GM23338 (cell line): Measurements from ENCODE around the gene C1orf198. TPM values are rescaled to one million over a fixed set of nuclear protein-coding genes. Genes with fewer than 3 reads are reported as not detected.

ENCODE experiments used
- ATAC-seq: fragments of 200-7000 bp; cut with Tn5 transposase; 3 replicates; pipeline ENCODE4 v1.9.1; 2020
- DNase-seq: peaks from one replicate; pipeline ENCODE4 v3.0.0-alpha.2; 2015; ENCODE audit warnings: low spot score
- H2AFZ ChIP-seq: fragments of 200-600 bp; sonication (generic); 2 replicates; pipeline ENCODE4 v1.8.0; 2016; ENCODE audit warnings: antibody characterized with exemption, mild to moderate bottlenecking, moderate library complexity
- H3F3A ChIP-seq: fragments of 200-600 bp; sonication (generic); replicated peaks from 2 replicates; pipeline ENCODE4 v1.8.0; 2017; ENCODE audit warnings: antibody characterized with exemption, mixed run types, low read depth
- H3K27ac ChIP-seq: fragments of 200-600 bp; sonication (generic); 2 replicates; pipeline ENCODE4 v1.6.1; 2016; ENCODE audit warnings: low read depth
- H3K27me3 ChIP-seq: fragments of 200-600 bp; sonication (generic); 2 replicates; pipeline ENCODE4 v1.8.0; 2016; ENCODE audit warnings: mild to moderate bottlenecking, mixed run types, moderate library complexity; ENCODE audit not compliant: insufficient read depth
- H3K36me3 ChIP-seq: fragments of 200-600 bp; sonication (generic); 2 replicates; pipeline ENCODE4 v1.8.0; 2016; ENCODE audit warnings: mild to moderate bottlenecking; ENCODE audit not compliant: insufficient read depth
- H3K4me1 ChIP-seq: fragments of 200-600 bp; sonication (generic); 2 replicates; pipeline ENCODE4 v1.8.0; 2016; ENCODE audit warnings: mild to moderate bottlenecking, moderate library complexity; ENCODE audit not compliant: insufficient read depth
- H3K4me2 ChIP-seq: fragments of 200-600 bp; sonication (generic); 2 replicates; pipeline ENCODE4 v1.7.1; 2017; ENCODE audit warnings: mixed run types
- H3K4me3 ChIP-seq: fragments of 200-600 bp; sonication (generic); 2 replicates; pipeline ENCODE4 v1.6.1; 2016; ENCODE audit warnings: mixed run types
- H3K79me2 ChIP-seq: fragments of 200-600 bp; sonication (generic); replicated peaks from 2 replicates; pipeline ENCODE4 v1.8.0; 2017; ENCODE audit warnings: mild to moderate bottlenecking; ENCODE audit not compliant: insufficient read depth
- H3K9me2 ChIP-seq: fragments of 200-600 bp; sonication (generic); 2 replicates; pipeline ENCODE4 v1.8.0; 2017; ENCODE audit not compliant: insufficient read depth
- H4K20me1 ChIP-seq: fragments of 200-600 bp; sonication (generic); replicated peaks from 2 replicates; pipeline ENCODE4 v1.8.0; 2017; ENCODE audit warnings: mild to moderate bottlenecking; ENCODE audit not compliant: insufficient read depth
- H3K27ac Mint-ChIP-seq: 2 replicates; pipeline ENCODE4 v1.8.0; 2020; ENCODE audit warnings: inconsistent platforms, mild to moderate bottlenecking, moderate library complexity, mixed read lengths
- H3K27me3 Mint-ChIP-seq: 3 replicates; pipeline ENCODE4 v1.8.0; 2022; ENCODE audit warnings: low read depth, mild to moderate bottlenecking, moderate library complexity, mixed read lengths, inconsistent platforms; ENCODE audit not compliant: insufficient read depth, poor library complexity
- H3K36me3 Mint-ChIP-seq: 3 replicates; pipeline ENCODE4 v1.8.0; 2021; ENCODE audit warnings: low read depth, mild to moderate bottlenecking, inconsistent platforms, moderate library complexity, mixed read lengths
- H3K4me1 Mint-ChIP-seq: 3 replicates; pipeline ENCODE4 v1.8.0; 2020; ENCODE audit warnings: mild to moderate bottlenecking, inconsistent platforms, mixed read lengths
- H3K4me3 Mint-ChIP-seq: 3 replicates; pipeline ENCODE4 v1.8.0; 2021; ENCODE audit warnings: moderate library complexity, mild to moderate bottlenecking, inconsistent platforms, mixed read lengths
- H3K9me3 Mint-ChIP-seq: 3 replicates; pipeline ENCODE4 v1.8.0; 2020; ENCODE audit warnings: moderate library complexity, mild to moderate bottlenecking, inconsistent platforms, mixed read lengths
- CREB1 ChIP-seq: fragments of 250-450 bp; sonication (Bioruptor Pico); IDR thresholded peaks from 2 replicates; pipeline ENCODE4 v1.5.0; 2020; ENCODE audit warnings: low read depth, mild to moderate bottlenecking, moderate library complexity
- CTCF ChIP-seq, 2 experiments: fragments of 200-600 bp in 1 of 2; sonication (generic) in 1 of 2; conservative IDR thresholded peaks; 2 replicates each; pipeline versions ENCODE4 v1.5.1 to v1.6.1; 2016 to 2017; ENCODE audit warnings: antibody characterized with exemption in 2 of 2, low read depth in 2 of 2, mild to moderate bottlenecking in 2 of 2, moderate library complexity in 1 of 2
- EZH2 ChIP-seq: fragments of 200-600 bp; sonication (generic); IDR thresholded peaks from one replicate; pipeline ENCODE4 v1.8.0; 2017; ENCODE audit warnings: antibody characterized with exemption, mild to moderate bottlenecking, low read depth; ENCODE audit not compliant: unreplicated experiment
- EZH2phosphoT487 ChIP-seq: fragments of 200-600 bp; sonication (generic); IDR thresholded peaks from one replicate; pipeline ENCODE4 v1.8.1; 2018; ENCODE audit warnings: antibody characterized with exemption; ENCODE audit not compliant: unreplicated experiment
- NANOG ChIP-seq: IDR thresholded peaks from 2 replicates; pipeline ENCODE4 v1.6.1; 2016; ENCODE audit warnings: antibody characterized with exemption, borderline replicate concordance
- STAT1 ChIP-seq: IDR thresholded peaks from one replicate; pipeline ENCODE4 v1.6.1; 2016; ENCODE audit warnings: antibody characterized with exemption; ENCODE audit not compliant: unreplicated experiment
- ZNF114 ChIP-seq: fragments of 250-450 bp; sonication (Bioruptor Pico); IDR thresholded peaks from 2 replicates; pipeline ENCODE4 v1.5.0; 2020; ENCODE audit warnings: mild to moderate bottlenecking, moderate library complexity
- ZNF331 ChIP-seq: fragments of 250-450 bp; sonication (Bioruptor Pico); IDR thresholded peaks from 2 replicates; pipeline ENCODE4 v1.5.0; 2020; ENCODE audit warnings: low read depth, mild to moderate bottlenecking, moderate library complexity
- polyA plus RNA-seq: library from polyadenylated mRNA; unstranded; fragments of >200 nt; fragmentation: Nextera tagmentation; extraction: Ambion mirVana; gene quantifications from 2 replicates; pipeline ENCODE4 v1.2.1, GENCODE V29; 2016
- total RNA-seq: library from RNA; depleted of rRNA; stranded (reverse); fragments of >200 nt; shearing (Covaris generic); gene quantifications from 2 replicates; pipeline ENCODE4 v1.2.3, GENCODE V29; 2014
- TF ChIP-seq, protein P1 (sequence below): IDR thresholded peaks from one replicate; pipeline ENCODE4 v1.6.1; 2018; ENCODE audit warnings: antibody characterized with exemption; ENCODE audit not compliant: unreplicated experiment
- TF ChIP-seq, protein P2 (sequence below): fragments of 250-450 bp; sonication (Bioruptor Pico); IDR thresholded peaks from 2 replicates; pipeline ENCODE4 v1.5.0; 2020; ENCODE audit warnings: mild to moderate bottlenecking, moderate library complexity
- TF ChIP-seq, protein P3 (sequence below): IDR thresholded peaks from 2 replicates; pipeline ENCODE4 v1.6.1; 2016; ENCODE audit warnings: antibody characterized with exemption

C1orf198 gene
- total and polyA plus RNA-seq, 2 experiments from 2014 or later = 14.9 to 46.6 TPM

DNA sequence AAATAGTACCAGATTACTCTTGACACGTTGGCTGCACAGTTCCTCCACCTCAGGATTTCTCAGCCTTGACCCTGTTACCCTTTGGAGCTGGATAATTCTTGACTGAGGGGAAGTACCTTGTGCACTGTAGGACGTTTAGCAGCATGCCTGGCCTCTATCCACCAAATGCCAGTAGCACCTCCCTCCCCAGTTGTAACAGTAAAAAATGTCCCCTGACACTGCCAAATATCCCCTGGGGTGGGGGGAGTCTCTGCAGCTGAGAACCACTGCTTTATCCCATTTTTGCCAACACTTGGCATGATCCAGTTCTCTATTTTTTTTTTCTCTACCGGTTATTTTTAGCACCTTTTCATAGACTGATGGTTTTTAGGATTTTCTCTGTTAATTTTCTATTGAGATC, 34.0 kb downstream of the C1orf198 start:
- H3K27ac Mint-ChIP-seq = no peak overlapping the region
- H2AFZ ChIP-seq = no peak overlapping the region
- DNase-seq (no peak), ATAC-seq (no peak)
- H3K4me3 ChIP-seq = no peak overlapping the region
- no peaks in the 10 kb centered on the region for H3K79me2 ChIP-seq
- no peak for TF ChIP-seq EZH2
- no peak for TF ChIP-seq CREB1 (CRISPR knock-in tag)
- TF ChIP-seq, protein P1, sequence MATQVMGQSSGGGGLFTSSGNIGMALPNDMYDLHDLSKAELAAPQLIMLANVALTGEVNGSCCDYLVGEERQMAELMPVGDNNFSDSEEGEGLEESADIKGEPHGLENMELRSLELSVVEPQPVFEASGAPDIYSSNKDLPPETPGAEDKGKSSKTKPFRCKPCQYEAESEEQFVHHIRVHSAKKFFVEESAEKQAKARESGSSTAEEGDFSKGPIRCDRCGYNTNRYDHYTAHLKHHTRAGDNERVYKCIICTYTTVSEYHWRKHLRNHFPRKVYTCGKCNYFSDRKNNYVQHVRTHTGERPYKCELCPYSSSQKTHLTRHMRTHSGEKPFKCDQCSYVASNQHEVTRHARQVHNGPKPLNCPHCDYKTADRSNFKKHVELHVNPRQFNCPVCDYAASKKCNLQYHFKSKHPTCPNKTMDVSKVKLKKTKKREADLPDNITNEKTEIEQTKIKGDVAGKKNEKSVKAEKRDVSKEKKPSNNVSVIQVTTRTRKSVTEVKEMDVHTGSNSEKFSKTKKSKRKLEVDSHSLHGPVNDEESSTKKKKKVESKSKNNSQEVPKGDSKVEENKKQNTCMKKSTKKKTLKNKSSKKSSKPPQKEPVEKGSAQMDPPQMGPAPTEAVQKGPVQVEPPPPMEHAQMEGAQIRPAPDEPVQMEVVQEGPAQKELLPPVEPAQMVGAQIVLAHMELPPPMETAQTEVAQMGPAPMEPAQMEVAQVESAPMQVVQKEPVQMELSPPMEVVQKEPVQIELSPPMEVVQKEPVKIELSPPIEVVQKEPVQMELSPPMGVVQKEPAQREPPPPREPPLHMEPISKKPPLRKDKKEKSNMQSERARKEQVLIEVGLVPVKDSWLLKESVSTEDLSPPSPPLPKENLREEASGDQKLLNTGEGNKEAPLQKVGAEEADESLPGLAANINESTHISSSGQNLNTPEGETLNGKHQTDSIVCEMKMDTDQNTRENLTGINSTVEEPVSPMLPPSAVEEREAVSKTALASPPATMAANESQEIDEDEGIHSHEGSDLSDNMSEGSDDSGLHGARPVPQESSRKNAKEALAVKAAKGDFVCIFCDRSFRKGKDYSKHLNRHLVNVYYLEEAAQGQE = no peak
- TF ChIP-seq CTCF (conservative IDR thresholded peaks at IDR 0.05; ENCODE audit: low read depth in 2 of 2) = no peak
- TF ChIP-seq, protein P2, sequence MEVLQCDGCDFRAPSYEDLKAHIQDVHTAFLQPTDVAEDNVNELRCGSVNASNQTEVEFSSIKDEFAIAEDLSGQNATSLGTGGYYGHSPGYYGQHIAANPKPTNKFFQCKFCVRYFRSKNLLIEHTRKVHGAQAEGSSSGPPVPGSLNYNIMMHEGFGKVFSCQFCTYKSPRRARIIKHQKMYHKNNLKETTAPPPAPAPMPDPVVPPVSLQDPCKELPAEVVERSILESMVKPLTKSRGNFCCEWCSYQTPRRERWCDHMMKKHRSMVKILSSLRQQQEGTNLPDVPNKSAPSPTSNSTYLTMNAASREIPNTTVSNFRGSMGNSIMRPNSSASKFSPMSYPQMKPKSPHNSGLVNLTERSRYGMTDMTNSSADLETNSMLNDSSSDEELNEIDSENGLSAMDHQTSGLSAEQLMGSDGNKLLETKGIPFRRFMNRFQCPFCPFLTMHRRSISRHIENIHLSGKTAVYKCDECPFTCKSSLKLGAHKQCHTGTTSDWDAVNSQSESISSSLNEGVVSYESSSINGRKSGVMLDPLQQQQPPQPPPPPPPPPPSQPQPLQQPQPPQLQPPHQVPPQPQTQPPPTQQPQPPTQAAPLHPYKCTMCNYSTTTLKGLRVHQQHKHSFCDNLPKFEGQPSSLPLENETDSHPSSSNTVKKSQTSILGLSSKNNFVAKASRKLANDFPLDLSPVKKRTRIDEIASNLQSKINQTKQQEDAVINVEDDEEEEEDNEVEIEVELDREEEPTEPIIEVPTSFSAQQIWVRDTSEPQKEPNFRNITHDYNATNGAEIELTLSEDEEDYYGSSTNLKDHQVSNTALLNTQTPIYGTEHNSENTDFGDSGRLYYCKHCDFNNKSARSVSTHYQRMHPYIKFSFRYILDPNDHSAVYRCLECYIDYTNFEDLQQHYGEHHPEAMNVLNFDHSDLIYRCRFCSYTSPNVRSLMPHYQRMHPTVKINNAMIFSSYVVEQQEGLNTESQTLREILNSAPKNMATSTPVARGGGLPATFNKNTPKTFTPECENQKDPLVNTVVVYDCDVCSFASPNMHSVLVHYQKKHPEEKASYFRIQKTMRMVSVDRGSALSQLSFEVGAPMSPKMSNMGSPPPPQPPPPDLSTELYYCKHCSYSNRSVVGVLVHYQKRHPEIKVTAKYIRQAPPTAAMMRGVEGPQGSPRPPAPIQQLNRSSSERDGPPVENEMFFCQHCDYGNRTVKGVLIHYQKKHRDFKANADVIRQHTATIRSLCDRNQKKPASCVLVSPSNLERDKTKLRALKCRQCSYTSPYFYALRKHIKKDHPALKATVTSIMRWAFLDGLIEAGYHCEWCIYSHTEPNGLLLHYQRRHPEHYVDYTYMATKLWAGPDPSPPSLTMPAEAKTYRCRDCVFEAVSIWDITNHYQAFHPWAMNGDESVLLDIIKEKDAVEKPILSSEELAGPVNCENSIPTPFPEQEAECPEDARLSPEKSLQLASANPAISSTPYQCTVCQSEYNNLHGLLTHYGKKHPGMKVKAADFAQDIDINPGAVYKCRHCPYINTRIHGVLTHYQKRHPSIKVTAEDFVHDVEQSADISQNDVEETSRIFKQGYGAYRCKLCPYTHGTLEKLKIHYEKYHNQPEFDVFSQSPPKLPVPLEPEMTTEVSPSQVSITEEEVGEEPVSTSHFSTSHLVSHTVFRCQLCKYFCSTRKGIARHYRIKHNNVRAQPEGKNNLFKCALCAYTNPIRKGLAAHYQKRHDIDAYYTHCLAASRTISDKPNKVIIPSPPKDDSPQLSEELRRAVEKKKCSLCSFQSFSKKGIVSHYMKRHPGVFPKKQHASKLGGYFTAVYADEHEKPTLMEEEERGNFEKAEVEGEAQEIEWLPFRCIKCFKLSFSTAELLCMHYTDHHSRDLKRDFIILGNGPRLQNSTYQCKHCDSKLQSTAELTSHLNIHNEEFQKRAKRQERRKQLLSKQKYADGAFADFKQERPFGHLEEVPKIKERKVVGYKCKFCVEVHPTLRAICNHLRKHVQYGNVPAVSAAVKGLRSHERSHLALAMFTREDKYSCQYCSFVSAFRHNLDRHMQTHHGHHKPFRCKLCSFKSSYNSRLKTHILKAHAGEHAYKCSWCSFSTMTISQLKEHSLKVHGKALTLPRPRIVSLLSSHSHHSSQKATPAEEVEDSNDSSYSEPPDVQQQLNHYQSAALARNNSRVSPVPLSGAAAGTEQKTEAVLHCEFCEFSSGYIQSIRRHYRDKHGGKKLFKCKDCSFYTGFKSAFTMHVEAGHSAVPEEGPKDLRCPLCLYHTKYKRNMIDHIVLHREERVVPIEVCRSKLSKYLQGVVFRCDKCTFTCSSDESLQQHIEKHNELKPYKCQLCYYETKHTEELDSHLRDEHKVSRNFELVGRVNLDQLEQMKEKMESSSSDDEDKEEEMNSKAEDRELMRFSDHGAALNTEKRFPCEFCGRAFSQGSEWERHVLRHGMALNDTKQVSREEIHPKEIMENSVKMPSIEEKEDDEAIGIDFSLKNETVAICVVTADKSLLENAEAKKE (CRISPR knock-in tag) = no peak
- no peak for TF ChIP-seq EZH2phosphoT487
- TF ChIP-seq, protein P3, sequence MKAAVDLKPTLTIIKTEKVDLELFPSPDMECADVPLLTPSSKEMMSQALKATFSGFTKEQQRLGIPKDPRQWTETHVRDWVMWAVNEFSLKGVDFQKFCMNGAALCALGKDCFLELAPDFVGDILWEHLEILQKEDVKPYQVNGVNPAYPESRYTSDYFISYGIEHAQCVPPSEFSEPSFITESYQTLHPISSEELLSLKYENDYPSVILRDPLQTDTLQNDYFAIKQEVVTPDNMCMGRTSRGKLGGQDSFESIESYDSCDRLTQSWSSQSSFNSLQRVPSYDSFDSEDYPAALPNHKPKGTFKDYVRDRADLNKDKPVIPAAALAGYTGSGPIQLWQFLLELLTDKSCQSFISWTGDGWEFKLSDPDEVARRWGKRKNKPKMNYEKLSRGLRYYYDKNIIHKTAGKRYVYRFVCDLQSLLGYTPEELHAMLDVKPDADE = no peak
- TF ChIP-seq ZNF114 = no peak
- no peak for TF ChIP-seq ZNF331 (CRISPR knock-in tag)
- no peak for TF ChIP-seq STAT1
- TF ChIP-seq NANOG = no peak
- no peak overlapping the region for H3K27ac ChIP-seq
- H3K36me3 Mint-ChIP-seq = peaks cover 10% of the 10 kb centered on the region; the same call in 2 of the 3 replicates
- peaks cover 8% of the 10 kb centered on the region; the same call in 1 of the 2 replicates for H3K4me1 ChIP-seq
- H3K4me3 Mint-ChIP-seq = no peak overlapping the region
- H3K27me3 ChIP-seq = no peaks in the 10 kb centered on the region
- H3K36me3 ChIP-seq = no peaks in the 10 kb centered on the region
- H3K9me2 ChIP-seq = no peaks in the 10 kb centered on the region
- H3K4me1 Mint-ChIP-seq = no peaks in the 10 kb centered on the region
- H3K9me3 Mint-ChIP-seq = no peaks in the 10 kb centered on the region; the same call in 2 of the 3 replicates
- no peaks in the 10 kb centered on the region for H3F3A ChIP-seq
- peaks cover 8% of the 10 kb centered on the region for H4K20me1 ChIP-seq
- peaks cover 2% of the 10 kb centered on the region for H3K27me3 Mint-ChIP-seq
- H3K4me2 ChIP-seq = no peak overlapping the region
